ENCODE measurements around the gene REC8.

- TF ChIP-seq CTCF (IDR thresholded peaks at IDR 0.05) (no peak), POLR2A (IDR thresholded peaks at IDR 0.05) (no peak)
Measured at GRCh38 chr14:24211311-24211710, 39.4 kb downstream of the REC8 start.

All from uterus (tissue), 2 donors.